K562 (cell line): ENCODE measurements around the gene ETV3. TPM values are rescaled to one million over a fixed set of nuclear protein-coding genes. Genes with fewer than 3 reads are reported as not detected.

Experiments used
- ARID3B ChIP-seq: fragments of 250-450 bp; sonication (Bioruptor Pico); IDR thresholded peaks from 2 replicates; pipeline ENCODE4 v1.4.0; 2020; ENCODE audit warnings: borderline replicate concordance
- ATF1 ChIP-seq, 2 experiments: fragments of 450-650 bp in 1 of 2; IDR thresholded peaks; 2 replicates each; pipeline ENCODE4 v1.6.1; 2016; ENCODE audit warnings: missing compliant biosample characterization in 1 of 2, missing genetic modification characterization in 1 of 2
- BACH1 ChIP-seq: fragments of 200-800 bp; sonication (Bioruptor generic); IDR thresholded peaks from 2 replicates; pipeline ENCODE4 v1.6.1; 2016; ENCODE audit warnings: missing genetic modification characterization, missing compliant biosample characterization
- CBX3 ChIP-seq, 2 experiments: IDR thresholded peaks; 1 replicate in 1 of 2; 2 replicates in 1 of 2; pipeline ENCODE4 v1.6.1; 2012; ENCODE audit warnings: inconsistent platforms in 2 of 2, low read length in 2 of 2, borderline replicate concordance in 1 of 2, control low read depth in 1 of 2
- ELF2 ChIP-seq: fragments of 250-450 bp; sonication (Bioruptor Pico); IDR thresholded peaks from 2 replicates; pipeline ENCODE4 v1.5.0; 2021; ENCODE audit warnings: mild to moderate bottlenecking
- ELK1 ChIP-seq: sonication (generic); formaldehyde crosslinking; IDR thresholded peaks from 2 replicates; pipeline ENCODE4 v1.8.1; 2022; ENCODE audit warnings: missing genetic modification reagents
- EP300 ChIP-seq: IDR thresholded peaks from 2 replicates; pipeline ENCODE4 v1.6.1; 2012; ENCODE audit warnings: low read length, improper control_type of control experiment
- ETV5 ChIP-seq: sonication (generic); formaldehyde crosslinking; IDR thresholded peaks from 2 replicates; pipeline ENCODE4 v1.4.0; 2020; ENCODE audit warnings: low read depth, mild to moderate bottlenecking, missing genetic modification reagents
- GABPA ChIP-seq: fragments of 200-800 bp; sonication (Bioruptor generic); conservative IDR thresholded peaks from 2 replicates; pipeline ENCODE4 v1.6.1; 2016; ENCODE audit warnings: low read depth, missing genetic modification characterization, missing compliant biosample characterization
- HINFP ChIP-seq: fragments of 450-650 bp; conservative IDR thresholded peaks from 2 replicates; pipeline ENCODE4 v1.6.1; 2016; ENCODE audit warnings: missing genetic modification characterization, low read depth, mild to moderate bottlenecking, control low read depth, missing compliant biosample characterization
- ILF3 ChIP-seq: fragments of 450-650 bp; IDR thresholded peaks from 2 replicates; pipeline ENCODE4 v1.6.1; 2018; ENCODE audit warnings: antibody characterized with exemption, mild to moderate bottlenecking, moderate library complexity, borderline replicate concordance
- JUNB ChIP-seq: fragments of 450-650 bp; formaldehyde crosslinking; conservative IDR thresholded peaks from 2 replicates; pipeline ENCODE4 v1.4.0; 2020; ENCODE audit warnings: mild to moderate bottlenecking
- MAFK ChIP-seq: IDR thresholded peaks from 2 replicates; pipeline ENCODE4 v1.6.1; 2011; ENCODE audit warnings: low read length, improper control_type of control experiment
- MCM2 ChIP-seq: fragments of 450-650 bp; IDR thresholded peaks from 2 replicates; pipeline ENCODE4 v1.6.1; 2017; ENCODE audit warnings: low read depth, mild to moderate bottlenecking
- NCOR1 ChIP-seq: fragments of 450-650 bp; IDR thresholded peaks from 2 replicates; pipeline ENCODE4 v1.6.1; 2016; ENCODE audit warnings: mild to moderate bottlenecking, moderate library complexity
- PTTG1 ChIP-seq: fragments of 450-650 bp; IDR thresholded peaks from 2 replicates; pipeline ENCODE4 v1.6.1; 2016; ENCODE audit warnings: low read depth, mild to moderate bottlenecking, missing genetic modification characterization, missing compliant biosample characterization
- SRSF9 ChIP-seq: fragments of 200-400 bp; formaldehyde crosslinking; IDR thresholded peaks from 2 replicates; pipeline ENCODE4 v1.6.1; 2017; ENCODE audit warnings: low read depth, low read length, borderline replicate concordance
- ZBTB43 ChIP-seq: sonication (generic); formaldehyde crosslinking; IDR thresholded peaks from 2 replicates; pipeline ENCODE4 v1.8.0; 2023; ENCODE audit warnings: mild to moderate bottlenecking, missing genetic modification reagents
- ZEB2 ChIP-seq: fragments of 450-650 bp; IDR thresholded peaks from 2 replicates; pipeline ENCODE4 v1.6.1; 2016
- ZNF644 ChIP-seq: fragments of 200-800 bp; sonication (Bioruptor generic); IDR thresholded peaks from 2 replicates; pipeline ENCODE4 v1.6.1; 2016; ENCODE audit warnings: low read depth, missing genetic modification characterization, missing compliant biosample characterization
- ZNF695 ChIP-seq: fragments of 450-650 bp; formaldehyde crosslinking; IDR thresholded peaks from 2 replicates; pipeline ENCODE4 v1.4.0; 2020; ENCODE audit warnings: mild to moderate bottlenecking, moderate library complexity
- polyA plus RNA-seq, 8 experiments: library from polyadenylated mRNA; depleted of rRNA in 4 of 8; stranded (reverse) in 5 of 8; unstranded in 3 of 8; fragments of >200 nt; fragmentation: Nextera tagmentation in 2 of 8; fragmentation: Illumina TruSeq in 1 of 8; extraction: Ambion mirVana in 2 of 8; extraction: Trizol in 1 of 8; gene quantifications; 2 replicates each; pipeline versions ENCODE4 v1.2.1 to v1.2.3, GENCODE V29; 2011 to 2014; ENCODE audit warnings: inconsistent platforms in 1 of 8, missing spikeins in 1 of 8
- total RNA-seq, 7 experiments: library from RNA; depleted of rRNA in 6 of 7; stranded (reverse); fragments of >200 nt in 6 of 7; fragmentation: Illumina TruSeq in 2 of 7; extraction: Trizol in 2 of 7; gene quantifications; 2 replicates each; pipeline versions ENCODE4 v1.2.1 to v1.2.3, GENCODE V29; 2011 to 2021; ENCODE audit warnings: low replicate concordance in 1 of 7

ETV3 gene
- total and polyA plus RNA-seq, 9 of the 15 experiments (the other 6 are each of a cell fraction or from before 2014, with no cell fraction given): 3.1 to 16.0 (median 9.0) TPM

GRCh38 chr1:157147906-157148700 is 9.9 kb upstream of the ETV3 start (continued):
- TF ChIP-seq MCM2: no peak
- TF ChIP-seq ETV5: no peak
- no peak for TF ChIP-seq ELF2 (CRISPR knock-in tag)
- TF ChIP-seq NCOR1: no peak
- peak; percentile 66; the same call in 1 of the 2 replicates for TF ChIP-seq ZNF644
- no peak for TF ChIP-seq ELK1 (CRISPR knock-in tag)
- 0 out of 2 replicates have a peak, but pooled peaks have one; percentile 16 for TF ChIP-seq HINFP (tag)
- TF ChIP-seq CBX3 (IDR thresholded peaks at IDR 0.05; ENCODE audit: borderline replicate concordance in 1 of 2, low read length in 2 of 2): peak in 1 of 2 experiments; percentile 56; a peak in 1 of 3 replicates
- no peak for TF ChIP-seq ZBTB43 (CRISPR knock-in tag)
- TF ChIP-seq SRSF9: no peak
- TF ChIP-seq MAFK: 0 out of 2 replicates have a peak, but pooled peaks have one; percentile 13
- peak; percentile 17; the same call in 1 of the 2 replicates for TF ChIP-seq PTTG1 (tag)
- TF ChIP-seq EP300: no peak
- TF ChIP-seq ATF1 (CRISPR knock-in tag; IDR thresholded peaks at IDR 0.05): no peak
- TF ChIP-seq ATF1 (tag; IDR thresholded peaks at IDR 0.05): 0 out of 2 replicates have a peak, but pooled peaks have one; percentile 28
- no peak for TF ChIP-seq ARID3B
- no peak for TF ChIP-seq ZNF695 (CRISPR knock-in tag)
- TF ChIP-seq ZEB2: no peak
- TF ChIP-seq BACH1: peak; percentile 67
- TF ChIP-seq JUNB (CRISPR knock-in tag): 0 out of 2 replicates have a peak, but pooled peaks have one; percentile 24
- no peak for TF ChIP-seq ILF3
- 0 out of 2 replicates have a peak, but pooled peaks have one; percentile 31 for TF ChIP-seq GABPA (tag)
